ENCODE measurements around the gene RPP14. TPM values are rescaled to one million over a fixed set of nuclear protein-coding genes. Genes with fewer than 3 reads are reported as not detected.
"Not testable (repeated sequence)": the region's sequence is repeated elsewhere in the genome, so short reads cannot be mapped to it uniquely, and the experiment has no call there.

The RPP14 gene
- total RNA-seq, 4 donors from 2014 or later = 8.1 to 15.5 (median 11.1) TPM

DNA sequence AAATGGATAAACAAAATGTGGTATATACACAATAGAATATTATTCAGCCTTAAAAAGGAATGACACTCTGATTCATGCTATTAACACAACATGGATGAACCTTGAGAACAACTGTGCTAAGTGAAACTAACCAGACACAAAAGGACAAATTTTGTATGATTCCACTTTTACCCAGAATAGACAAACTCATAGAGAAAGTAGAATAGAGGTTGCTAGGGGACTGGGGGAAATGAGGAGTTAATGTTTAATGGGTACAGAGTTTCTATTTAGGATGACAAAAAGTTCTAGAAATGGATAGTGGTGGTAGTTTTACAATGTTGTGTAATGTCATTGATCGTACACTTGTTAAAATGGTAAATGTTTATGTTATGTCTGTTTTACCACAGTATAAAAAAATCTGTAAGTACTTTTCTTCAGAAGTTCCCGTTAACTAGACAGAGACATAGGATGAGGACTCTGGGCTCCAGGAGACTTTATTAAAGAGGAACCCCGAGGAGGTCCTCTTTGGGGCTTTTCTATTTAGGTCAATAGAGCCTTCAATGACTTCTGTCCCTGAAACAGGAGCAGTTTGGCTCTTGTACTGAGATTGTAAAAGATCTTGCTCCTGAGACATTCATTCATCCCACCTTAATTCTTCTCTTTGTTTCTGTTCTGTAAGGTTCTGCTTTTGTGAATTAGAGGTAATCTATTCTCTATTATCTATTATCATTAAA is 43.9 kb upstream of the RPP14 start:
- intact Hi-C loops (cut with DNase I) = no loop called here
- H3K27ac ChIP-seq = no peak overlapping the region
- no peaks in the 10 kb centered on the region for H3K27me3 ChIP-seq
- 86 to 87% methylated on average over 3 of the region's 3 CpGs for WGBS, 2 donors
- no peak for DNase-seq
- no peaks in the 10 kb centered on the region for H3K4me1 ChIP-seq
- no peak overlapping the region for H3K4me3 ChIP-seq
- H3K9me3 ChIP-seq = no peaks in the 10 kb centered on the region
- H3K36me3 ChIP-seq = peaks cover 0 to 47% (median 0%) of the 10 kb centered on the region in 3 donors
- no peak for TF ChIP-seq POLR2A (IDR thresholded peaks at IDR 0.05)
- TF ChIP-seq, protein P1, sequence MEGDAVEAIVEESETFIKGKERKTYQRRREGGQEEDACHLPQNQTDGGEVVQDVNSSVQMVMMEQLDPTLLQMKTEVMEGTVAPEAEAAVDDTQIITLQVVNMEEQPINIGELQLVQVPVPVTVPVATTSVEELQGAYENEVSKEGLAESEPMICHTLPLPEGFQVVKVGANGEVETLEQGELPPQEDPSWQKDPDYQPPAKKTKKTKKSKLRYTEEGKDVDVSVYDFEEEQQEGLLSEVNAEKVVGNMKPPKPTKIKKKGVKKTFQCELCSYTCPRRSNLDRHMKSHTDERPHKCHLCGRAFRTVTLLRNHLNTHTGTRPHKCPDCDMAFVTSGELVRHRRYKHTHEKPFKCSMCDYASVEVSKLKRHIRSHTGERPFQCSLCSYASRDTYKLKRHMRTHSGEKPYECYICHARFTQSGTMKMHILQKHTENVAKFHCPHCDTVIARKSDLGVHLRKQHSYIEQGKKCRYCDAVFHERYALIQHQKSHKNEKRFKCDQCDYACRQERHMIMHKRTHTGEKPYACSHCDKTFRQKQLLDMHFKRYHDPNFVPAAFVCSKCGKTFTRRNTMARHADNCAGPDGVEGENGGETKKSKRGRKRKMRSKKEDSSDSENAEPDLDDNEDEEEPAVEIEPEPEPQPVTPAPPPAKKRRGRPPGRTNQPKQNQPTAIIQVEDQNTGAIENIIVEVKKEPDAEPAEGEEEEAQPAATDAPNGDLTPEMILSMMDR (IDR thresholded peaks at IDR 0.05) = no peak

DNA sequence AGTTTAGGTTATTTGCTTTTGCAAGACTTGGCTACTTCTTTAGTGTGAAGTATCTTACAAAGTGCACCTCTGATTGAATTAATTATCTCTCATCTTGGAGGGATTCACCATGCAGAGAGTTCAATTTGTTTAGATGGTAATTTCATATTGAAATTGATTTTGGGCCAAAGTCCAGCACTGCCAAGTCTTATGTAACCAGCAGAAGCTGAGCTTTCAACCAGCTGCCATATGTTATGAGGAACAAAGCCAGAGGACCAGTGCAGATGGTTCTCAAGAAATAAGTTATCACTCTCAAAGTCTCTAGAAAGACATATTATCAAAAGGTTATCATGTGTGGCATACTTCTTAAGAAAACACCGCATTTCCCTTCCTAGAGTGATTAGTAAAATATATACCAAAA is 39.5 kb upstream of the RPP14 start:
- H3K4me3 ChIP-seq = no peak overlapping the region
- H3K27me3 ChIP-seq = no peaks in the 10 kb centered on the region
- H3K27ac ChIP-seq = no peak overlapping the region
- no peaks in the 10 kb centered on the region for H3K9me3 ChIP-seq
- 75 to 80% methylated on average over 1 of the region's 1 CpG for WGBS, 2 donors
- TF ChIP-seq, protein P1 (IDR thresholded peaks at IDR 0.05) = no peak
- TF ChIP-seq POLR2A (IDR thresholded peaks at IDR 0.05) = no peak
- H3K36me3 ChIP-seq = peaks cover 0 to 44% (median 0%) of the 10 kb centered on the region in 3 donors
- intact Hi-C loops (cut with DNase I) = no loop called here
- no peak for DNase-seq
- H3K4me1 ChIP-seq = peaks cover 0 to under 1% (median 0%) of the 10 kb centered on the region in 3 donors

DNA sequence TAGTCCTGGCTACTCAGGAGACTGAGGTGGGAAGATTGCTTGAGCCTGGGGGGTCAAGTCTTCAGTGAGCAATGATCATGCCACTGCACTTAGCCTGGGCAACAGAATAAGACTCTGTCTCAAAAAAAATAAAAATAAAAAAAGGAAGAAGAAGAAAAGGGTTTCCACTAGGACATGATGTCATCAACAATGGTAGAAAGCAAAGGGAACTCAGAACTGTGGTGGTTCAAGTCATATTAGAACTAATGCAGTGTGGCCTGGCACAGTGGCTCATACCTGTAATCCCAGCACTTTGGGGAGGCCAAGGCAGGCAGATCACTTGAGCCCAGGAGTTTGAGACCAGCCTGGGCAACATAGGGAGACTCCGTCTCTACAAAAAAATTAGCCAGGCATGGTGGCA is 38.5 kb upstream of the RPP14 start:
- H3K27ac ChIP-seq; H3K4me3 ChIP-seq; DNase-seq; intact Hi-C loops (cut with DNase I); H3K9me3 ChIP-seq; H3K4me1 ChIP-seq; H3K27me3 ChIP-seq: not testable (repeated sequence)
- WGBS, 2 donors = 83 to 100% methylated on average over 1 of the region's 1 CpG
- peaks cover 0 to 42% (median 0%) of the 10 kb centered on the region in 3 donors for H3K36me3 ChIP-seq

DNA sequence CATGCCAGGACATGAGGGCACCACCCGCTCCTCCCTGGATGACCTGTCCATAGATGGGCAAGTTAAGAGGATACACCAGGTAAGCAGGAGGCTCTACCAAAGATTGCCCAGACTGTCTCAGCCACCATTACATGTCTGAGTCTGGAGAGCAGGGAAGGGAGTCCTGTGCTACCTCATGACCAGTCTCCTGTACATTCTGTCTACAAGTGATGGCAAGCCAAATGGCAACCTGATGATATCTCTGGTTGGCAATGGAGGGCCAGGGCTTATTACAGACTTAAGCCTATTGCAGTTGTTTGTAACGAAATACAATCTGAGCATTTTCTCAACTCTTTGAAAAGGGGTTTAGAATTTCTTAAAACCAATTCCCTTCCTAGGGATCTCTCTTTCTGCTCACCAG is 36.7 kb upstream of the RPP14 start:
- Histone ChIP-seq H3K36me3 (peaks cover 0 to 58% (median 0%) of the 10 kb centered on the region in 3 donors), H3K27me3 (no peaks in the 10 kb centered on the region), H3K4me1 (peaks cover 0 to 8% (median 4%) of the 10 kb centered on the region in 3 donors), H3K9me3 (no peaks in the 10 kb centered on the region), H3K27ac (no peak overlapping the region), H3K4me3 (no peak overlapping the region)
- intact Hi-C loops (cut with DNase I) = no loop called here
- DNase-seq = no peak
- TF ChIP-seq, protein P1 (IDR thresholded peaks at IDR 0.05) = no peak
- no peak for TF ChIP-seq POLR2A (IDR thresholded peaks at IDR 0.05)
- 92 to 100% methylated on average over 1 to 2 of the region's 2 CpGs for WGBS, 2 donors

DNA sequence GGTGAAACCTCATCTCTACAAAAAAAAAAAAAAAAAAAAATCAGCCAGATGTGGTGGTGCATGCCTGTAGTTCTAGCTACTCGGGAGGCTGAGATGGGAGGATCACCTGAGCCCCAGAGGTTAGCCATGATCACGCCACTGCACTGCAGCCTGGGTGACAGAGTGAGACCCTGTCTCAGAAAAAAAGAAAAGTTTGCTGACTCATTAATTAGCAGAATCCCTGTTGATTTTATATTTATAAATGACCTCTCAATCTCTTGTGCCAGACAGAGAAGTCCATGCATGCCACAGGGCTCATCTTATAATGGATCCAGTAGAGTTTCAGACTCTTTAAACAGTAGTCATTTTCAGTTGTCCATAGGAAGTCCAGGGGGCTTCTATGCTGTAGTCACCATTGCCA is 35.6 kb upstream of the RPP14 start:
- Histone ChIP-seq H3K4me3 (no peak overlapping the region), H3K9me3 (no peaks in the 10 kb centered on the region), H3K4me1 (peaks cover 0 to 8% (median 4%) of the 10 kb centered on the region in 3 donors), H3K36me3 (peaks cover 0 to 69% (median 0%) of the 10 kb centered on the region in 3 donors), H3K27ac (no peak overlapping the region), H3K27me3 (no peaks in the 10 kb centered on the region)
- 92 to 93% methylated on average over 2 of the region's 2 CpGs for WGBS, 2 donors
- intact Hi-C loops (cut with DNase I) = no loop called here
- no peak for TF ChIP-seq POLR2A (IDR thresholded peaks at IDR 0.05)
- TF ChIP-seq, protein P1 (IDR thresholded peaks at IDR 0.05) = no peak
- DNase-seq = no peak

All from esophagus squamous epithelium (tissue), 5 donors.